GM21528 (cell line): Measurements from ENCODE around the gene ANLN.
"Not testable (repeated sequence)": the region's sequence is repeated elsewhere in the genome, so short reads cannot be mapped to it uniquely, and the experiment has no call there.

Source experiments
- ATAC-seq: cut with Tn5 transposase; IDR thresholded peaks from one replicate; pipeline ENCODE4 v1.9.1; 2021; ENCODE audit warnings: mild to moderate bottlenecking, moderate library complexity; ENCODE audit not compliant: unreplicated experiment, low FRiP score

ANLN gene

DNA sequence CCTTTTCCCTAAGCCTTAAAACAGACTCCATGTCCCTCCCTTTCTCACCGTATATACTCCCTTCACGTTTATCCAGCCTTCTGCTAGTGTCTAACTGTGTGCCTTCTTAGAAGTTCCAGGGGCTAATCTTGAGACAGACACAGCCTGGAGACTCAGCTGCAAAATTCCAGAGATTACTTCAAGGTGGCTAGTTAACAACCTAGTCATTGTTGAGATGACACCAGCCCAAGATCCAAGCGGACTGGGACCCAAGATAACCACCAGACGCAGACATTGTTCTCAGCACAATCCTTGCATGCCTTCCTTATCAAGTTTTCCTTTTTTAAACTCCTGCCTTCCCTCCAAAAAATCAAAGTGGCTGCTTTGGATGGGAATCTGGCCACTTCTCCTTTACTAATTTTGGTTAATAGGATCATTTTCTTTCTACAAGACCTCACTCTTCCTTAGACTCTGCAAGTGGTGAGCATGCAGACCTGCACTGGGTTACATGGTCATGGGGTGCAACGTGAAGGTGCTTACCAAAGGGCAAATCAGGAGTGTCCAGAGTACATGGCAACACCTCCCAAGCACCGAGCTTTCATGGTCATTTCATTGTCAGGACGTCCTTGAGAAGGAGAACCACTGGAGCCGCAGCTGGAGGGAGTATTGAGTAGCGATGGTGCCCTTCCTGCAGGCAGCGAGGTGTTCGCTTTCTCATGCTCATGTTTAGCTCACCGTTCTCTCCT is 69.7 kb downstream of the ANLN start:
- no peak for ATAC-seq

DNA sequence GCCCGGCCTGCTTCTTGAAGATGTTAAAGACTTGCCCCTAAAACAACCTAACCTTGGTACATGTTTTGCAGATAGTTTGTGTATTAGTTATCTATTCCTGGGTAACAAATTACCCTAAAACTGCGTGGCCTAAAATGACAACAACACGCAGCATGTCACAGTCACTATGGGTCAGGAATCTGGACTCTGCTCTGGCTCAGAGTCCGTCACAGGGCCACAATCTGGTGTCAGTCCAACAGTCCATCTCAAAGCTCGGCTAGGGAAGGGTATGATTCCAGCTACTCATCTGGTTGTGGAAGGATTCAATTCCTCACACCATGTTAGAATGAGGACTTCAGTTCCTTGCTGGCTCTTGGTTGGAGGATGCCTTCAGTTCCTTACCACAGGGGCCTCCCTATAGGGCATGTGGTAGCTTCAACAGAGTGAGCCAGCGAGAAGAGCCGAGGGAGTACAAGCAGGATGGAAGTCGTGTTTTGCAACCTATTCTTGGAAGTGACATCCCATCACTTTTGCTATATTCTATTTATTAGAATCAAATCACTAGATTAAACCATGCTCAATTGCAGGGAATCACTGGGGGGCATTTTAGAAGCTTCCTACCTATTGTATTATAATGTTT is 71.3 kb downstream of the ANLN start:
- no peak for ATAC-seq

DNA sequence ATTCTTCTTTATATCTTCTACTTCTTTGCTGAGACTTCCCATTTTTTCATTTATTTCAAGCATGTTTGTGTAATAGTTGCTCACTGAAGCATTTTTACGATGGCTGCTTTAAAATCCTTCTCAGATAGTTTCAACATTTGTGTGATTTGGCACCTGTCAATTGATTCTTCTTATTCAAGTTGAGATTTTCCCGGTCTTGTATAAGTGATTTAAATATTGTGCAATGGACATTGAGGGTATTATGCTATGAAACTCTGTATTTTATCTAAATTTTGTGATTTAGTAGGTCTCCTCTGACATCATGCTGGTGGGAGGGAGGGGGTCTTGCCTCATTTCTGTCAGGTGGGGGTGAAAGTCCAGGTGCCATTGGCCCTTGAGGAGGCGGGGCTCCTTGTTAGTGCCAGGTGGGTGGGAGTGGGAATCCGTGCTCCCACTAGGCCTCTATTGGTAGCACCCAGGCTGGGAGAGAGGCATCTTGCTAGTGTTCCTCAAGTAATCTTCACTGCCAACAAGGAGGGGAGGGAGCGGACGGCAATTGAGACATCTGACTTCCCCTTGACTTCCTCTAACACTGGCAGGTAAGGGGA is 73.0 kb downstream of the ANLN start:
- no peak for ATAC-seq

DNA sequence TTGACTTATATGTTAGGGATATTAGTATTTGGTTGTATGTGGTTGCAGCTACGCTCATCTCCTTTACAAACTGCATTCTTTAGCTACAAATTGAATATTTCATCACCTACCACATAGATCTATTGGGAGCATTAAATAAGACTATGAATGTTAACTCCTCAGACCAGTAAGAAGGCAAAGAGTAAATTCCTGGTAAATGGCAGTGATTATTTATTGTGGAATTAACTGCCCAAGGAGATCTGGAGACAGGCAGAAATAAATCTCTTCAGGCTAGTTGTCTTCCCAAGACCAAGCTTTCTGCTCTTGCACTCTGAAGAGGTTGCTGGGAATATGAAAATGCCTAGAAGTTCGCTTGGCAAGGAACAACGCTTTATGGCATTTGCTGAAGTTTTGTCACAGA is 74.6 kb downstream of the ANLN start:
- no peak for ATAC-seq

DNA sequence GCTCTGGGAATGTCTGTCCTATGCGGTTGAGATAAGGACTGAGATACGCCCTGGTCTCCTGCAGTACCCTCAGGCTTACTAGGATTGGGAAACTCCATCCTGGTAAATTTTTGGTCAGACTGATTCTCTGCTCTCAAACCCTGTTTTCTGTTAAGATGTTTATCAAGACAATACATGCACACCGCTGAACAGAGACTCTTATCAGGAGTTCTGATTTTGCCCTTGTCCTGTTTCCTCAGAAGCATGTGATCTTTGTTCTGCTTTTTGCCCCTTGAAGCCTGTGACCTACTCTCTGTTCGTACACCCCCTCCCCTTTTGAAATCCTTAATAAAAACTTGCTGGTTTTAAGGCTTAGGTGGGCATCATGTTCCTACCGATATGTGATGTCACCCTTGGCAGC is 76.3 kb downstream of the ANLN start:
- not testable (repeated sequence) for ATAC-seq

DNA sequence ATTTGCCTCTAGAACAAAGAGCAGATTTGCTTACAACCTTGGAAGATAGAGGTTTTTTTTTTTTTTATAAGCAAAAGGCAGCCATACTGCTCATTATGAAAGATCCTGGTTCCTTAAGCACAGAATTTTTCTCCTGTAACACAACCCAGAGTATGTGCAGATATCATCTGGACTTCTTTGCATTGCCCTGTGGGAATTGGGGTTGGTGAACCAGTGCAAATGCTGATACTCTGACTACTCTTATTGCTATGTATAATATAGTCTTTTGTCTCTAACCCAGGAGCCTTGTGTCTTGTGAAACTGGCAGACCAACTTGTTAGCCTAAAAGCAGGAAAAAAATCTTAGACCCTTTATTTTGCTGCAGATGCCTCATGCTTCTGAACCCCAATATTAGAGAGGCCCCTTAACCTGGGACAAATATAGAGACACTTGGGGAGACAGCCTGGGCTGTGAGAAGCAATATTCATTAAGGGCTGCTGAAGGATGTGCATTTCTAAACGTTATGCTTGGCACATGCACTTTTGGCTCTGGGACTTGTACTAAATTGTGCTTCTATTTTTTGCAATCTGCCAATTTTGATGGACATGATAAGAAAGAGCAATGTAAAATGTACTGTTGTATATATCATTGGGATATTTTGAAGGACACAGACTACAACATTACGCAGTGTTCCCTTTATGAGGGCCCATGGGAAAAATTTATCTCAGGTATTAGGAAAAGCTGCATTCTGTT is 78.9 kb downstream of the ANLN start:
- ATAC-seq, result no peak

DNA sequence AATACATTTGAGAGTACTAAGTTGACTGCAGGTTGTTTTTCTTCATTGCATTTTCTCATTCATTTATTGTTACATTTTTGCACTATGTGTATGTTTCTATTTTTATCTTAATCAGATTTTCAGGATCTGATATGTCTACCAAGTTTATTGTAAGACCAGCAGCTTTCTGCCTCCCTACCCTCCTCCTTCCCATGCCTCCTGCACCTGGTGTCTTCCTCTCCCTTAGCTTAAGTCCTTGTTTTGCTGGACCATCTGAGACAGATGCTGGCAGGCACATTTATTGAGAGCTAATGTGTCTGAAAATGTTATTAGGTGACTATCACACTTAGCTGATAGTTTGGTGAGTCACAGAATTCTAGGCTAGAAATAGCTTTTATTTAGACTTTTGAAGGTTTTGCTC is 79.6 kb downstream of the ANLN start:
- ATAC-seq, result no peak

DNA sequence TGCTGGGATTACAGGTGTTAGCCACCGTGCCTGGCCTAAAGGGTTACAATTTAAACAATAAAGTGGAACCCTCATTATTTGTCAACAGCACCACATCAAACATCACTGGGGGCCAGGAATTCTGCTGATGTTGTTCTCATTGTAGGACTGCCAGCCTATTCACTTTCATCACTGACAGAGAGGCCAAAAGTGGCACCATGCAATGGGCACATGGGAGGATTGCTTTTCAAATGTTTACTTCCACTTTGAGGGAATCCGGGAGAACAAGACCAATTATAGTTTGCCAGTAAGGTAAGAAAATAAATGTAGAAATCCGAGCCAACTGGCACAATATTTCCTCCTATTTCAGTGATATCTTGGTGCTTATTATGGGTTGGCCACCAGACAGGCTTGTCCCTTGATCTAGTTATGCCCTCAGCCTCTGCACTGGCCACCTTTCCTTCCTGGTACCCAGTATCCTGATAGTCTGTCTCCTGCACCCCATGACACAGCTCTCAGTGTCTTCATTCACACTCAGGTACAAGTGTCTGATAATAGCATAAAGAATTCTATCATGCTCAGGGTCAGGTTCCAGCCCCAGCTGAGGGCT is 82.6 kb downstream of the ANLN start:
- ATAC-seq, result no peak

DNA sequence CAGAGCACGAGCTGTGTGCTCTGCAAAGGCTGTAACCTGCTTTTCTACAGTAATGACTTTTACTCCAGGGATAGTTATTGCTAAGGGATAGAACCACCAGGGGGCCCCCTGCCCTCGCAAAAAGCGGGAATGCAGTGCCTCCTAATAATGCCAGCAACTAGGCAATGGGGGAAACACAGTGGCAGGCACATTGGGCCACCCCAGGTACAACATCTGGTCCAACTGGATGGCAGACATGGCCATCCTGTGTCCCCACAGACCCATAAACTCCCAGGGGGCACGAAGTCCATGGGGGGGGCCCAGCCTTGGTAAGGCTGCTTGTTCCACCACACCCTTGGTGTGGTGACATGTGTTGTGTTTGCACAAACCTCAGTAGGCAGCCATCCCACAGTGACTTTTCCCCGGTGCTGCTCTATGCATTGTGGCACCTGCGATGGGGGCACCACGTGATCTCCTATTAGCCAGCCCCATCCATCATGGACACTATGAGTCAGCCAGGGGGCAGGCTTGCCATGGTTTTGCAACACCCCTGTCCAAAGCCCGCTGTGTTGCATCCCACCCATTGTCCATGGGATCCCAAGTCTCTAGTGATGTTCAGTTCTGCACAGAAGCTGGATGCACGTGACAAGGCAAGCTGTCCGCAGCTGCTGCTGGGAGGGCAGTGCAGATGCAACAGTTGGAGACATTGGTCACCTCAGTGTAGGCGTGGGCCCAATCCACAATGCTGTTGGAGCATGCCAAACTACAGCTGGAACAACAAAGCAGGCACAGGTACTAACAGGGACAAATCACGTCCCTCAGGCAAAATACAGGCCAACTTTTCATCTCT is 84.0 kb downstream of the ANLN start:
- ATAC-seq, result no peak

DNA sequence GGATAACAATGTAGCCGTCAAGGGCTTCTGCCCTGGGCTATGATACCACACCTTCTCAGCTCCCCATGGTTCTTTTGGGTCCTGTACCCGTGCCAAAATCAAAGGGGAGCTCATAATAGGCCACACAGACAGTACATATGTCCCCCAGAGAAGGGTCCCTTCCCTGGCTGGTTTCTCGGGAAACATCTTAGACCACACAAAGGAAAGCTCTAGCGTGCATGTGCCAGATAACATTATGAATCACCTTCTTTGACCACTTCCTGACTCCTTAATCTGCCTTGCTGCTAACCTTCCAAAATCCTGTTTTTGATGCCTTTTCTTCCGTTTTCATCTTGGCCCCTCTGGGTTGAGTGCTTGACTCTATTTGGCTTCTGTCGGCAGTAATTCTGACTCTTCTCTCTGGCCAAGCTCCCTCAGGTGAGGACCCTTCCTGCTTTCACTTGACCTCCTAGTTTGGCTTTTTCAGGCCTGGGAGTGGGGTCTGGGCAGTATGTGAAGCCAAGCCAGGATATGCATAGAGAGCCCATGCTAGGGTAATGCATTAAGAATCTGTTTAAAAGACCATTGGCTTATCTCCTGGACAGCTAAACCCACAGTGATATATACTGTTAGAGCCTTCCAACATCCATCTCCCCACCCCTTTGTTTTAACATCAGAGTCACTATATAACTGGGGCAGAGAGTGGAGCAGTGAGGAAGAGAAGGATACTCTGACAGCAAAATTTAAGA is 84.8 kb downstream of the ANLN start:
- no peak for ATAC-seq

DNA sequence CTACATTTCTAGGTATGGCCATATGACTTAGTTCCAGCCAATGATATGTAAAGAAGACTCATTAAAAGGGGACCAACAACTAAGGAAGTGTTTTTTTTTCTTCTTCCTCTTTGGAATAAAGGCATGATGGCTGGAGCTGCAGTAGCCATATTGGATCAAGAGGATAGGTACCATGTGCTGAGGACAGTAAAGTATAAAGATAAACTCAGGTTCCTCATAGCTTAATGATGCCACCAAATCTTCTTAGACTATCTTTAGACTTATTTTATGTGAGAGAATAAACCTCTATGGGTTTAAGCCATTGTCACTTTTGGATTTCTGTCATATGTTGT is 85.3 kb downstream of the ANLN start:
- ATAC-seq, result no peak

DNA sequence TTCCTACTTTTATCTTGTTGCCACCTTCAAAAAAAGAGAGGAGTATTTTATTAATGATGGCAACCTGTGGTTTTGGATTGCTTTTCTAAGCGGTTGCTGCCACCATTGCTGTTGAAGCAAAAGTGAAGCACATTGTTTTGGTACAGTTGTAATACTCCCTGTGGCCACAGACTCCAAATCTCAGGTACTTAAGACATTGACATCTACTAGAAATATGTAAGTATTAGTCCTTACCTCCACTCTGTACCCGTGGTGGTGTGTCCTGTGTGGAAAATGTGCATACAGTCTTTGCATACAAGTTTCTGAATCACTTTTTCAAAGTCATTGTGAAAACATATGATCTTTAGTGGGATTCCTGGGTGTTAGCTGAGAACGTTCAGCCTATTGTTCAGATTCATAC is 85.7 kb downstream of the ANLN start:
- no peak for ATAC-seq

DNA sequence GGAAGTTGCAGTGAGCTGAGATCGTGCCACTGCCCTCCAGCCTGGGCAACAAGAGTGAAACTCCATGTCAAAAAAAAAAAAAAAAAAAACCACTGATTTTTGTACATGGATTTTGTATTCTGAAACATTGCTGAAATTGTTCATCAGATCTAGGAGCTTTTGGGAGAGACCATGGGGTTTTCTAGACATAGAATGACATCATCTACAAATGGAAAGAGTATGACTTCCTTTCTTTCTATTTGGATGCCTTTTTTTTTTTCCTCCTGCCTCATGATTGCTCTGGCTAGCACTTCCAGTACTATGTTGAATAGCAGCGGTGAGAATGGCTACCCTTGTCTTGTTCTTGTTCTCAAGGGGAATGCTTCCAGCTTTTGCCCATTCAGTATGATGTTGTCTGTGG is 89.1 kb downstream of the ANLN start:
- ATAC-seq, result no peak

DNA sequence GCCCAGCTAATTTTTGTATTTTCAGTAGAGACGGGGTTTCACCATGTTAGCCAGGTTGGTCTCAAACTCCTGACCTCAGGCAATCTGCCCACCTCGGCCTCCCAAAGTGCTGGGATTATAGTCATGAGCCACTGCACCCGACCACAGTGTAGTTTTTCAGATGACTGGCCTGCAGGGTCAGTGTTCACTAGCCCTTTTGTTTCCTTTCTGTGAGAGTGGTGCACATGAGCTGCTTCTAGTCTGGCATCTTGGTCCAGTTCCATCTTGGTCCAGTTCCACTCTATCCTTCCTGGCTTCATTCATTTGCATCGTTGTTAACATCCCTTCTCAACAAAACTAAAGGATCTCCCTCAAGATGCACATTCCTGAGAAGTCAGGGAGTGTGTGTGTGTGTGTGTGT is 94.2 kb downstream of the ANLN start:
- ATAC-seq, result not testable (repeated sequence)

DNA sequence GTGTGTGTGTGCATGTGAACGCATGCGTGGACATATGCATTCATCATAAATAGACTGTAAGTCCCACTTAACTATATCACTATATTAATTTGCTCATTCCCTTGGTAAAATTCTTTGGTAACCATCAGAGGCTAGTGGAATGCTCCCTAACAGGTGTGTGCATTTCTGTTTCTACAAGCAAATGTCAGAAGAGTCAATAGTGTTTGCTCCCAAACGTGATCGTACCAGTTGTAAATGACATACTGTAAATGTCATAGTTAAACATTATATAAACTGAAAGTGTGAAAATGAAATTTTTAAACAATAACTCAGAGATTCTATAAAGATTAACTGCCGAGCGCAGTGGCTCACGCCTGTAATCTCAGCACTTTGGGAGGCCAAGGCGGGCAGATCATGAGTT is 94.6 kb downstream of the ANLN start:
- no peak for ATAC-seq

DNA sequence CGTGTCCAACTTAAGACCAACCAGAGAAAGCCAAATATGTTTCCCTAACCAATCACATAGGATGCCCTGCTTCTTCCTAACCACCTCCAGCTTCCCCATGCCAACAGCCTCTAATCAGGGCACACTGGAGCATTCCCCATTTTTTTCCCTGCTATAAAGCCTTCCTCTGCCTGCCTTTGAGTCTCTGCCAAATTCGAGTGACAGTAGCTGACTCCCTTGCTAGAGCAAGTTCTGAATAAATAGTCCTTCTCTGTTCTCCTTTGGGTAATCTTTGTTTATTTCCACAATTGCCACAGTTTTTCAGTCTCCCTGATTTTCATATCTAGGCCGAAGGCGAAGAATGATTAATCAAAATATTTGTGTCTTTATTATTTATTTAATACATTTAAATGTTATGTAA is 96.7 kb downstream of the ANLN start:
- no peak for ATAC-seq

DNA sequence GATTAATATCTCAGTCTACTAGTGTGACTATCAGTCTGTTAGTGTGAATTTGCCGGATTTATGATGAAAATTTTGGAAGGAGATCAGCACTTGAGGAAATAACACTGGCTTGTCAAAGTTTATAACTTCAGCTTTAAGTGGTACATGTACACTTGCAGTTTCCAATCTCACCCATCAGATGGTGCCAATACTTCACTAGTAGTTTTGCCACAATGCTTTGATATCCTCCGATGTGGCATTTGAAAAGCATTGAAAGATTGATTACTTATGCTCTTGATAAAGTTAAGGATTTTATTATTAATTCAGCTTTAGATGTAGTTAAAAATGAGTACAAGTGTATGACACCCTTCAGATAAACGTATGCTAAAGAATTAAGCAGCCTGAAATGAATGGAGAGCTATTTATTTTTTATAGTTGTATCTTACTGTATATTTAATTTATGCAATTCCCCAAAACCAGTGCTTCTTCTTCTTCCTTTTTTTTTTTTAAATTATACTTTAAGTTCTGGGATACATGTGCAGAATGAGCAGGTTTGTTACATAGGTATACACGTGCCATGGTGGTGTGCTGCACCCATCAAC is 98.2 kb downstream of the ANLN start:
- no peak for ATAC-seq

DNA sequence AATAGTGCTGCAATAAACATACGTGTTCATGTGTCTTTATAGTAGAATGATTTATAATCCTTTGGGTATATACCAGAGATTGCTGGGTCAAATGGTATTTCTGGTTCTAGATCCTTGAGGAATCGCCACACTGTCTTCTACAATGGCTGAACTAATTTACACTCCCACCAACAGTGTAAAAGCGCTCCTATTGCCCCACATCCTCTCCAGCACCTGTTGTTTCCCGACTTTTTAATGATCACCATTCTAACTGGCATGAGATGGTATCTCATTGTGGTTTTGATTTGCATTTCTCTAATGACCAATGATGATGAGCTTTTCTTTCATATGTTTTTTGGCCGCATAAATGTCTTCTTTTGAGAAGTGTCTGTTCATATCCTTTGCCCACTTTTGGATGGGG is 99.0 kb downstream of the ANLN start:
- ATAC-seq, result not testable (repeated sequence)

DNA sequence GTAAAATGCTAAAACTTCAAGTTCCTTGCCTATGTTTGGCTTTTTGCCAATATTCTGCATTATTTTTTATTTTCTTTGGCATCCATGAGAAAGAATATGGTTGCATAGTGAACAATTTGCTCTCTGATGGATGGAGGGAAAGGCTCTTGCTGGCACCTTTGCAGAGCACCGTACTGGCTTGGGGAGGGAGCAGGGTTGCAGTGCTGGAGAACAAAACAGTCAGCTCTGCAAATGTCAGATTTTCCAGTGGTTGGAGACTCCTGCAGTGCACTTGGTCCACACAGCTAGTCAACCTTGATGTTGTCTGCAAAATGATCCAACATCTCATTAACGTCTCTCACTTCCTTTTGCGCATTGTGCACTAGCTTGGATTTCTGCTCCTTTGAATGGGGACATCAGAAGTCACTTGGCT is 100.8 kb downstream of the ANLN start:
- no peak for ATAC-seq
